Activated CD8-positive, alpha-beta T cell treated with anti-CD3 and anti-CD28 coated beads, Interleukin-2, amount 10 ng/mL, durations not matched to agents 7 days and 5 days (primary cell): ENCODE data around the gene TUBGCP2. TPM values are rescaled to one million over a fixed set of nuclear protein-coding genes. Genes with fewer than 3 reads are reported as not detected.

ENCODE experiments used
- ATAC-seq: fragments of 150-1000 bp; cut with Tn5 transposase; one replicate; pipeline ENCODE4 v1.10.0; 2021; ENCODE audit warnings: moderate library complexity
- CTCF ChIA-PET: fragments of 350-600 bp; sonication (Branson Sonifier 250); formaldehyde crosslinking; loops from one replicate; lab custom pipeline; 2021; ENCODE audit warnings: antibody characterized with exemption; lab: Charles Lee
- POLR2A ChIA-PET: fragments of 350-600 bp; sonication (Branson Sonifier 250); formaldehyde crosslinking; loops from one replicate; lab custom pipeline; 2021; ENCODE audit warnings: antibody characterized with exemption; lab: Charles Lee
- DNase-seq: peaks from one replicate; pipeline ENCODE4 v3.0.0-alpha.2; 2020
- H3K27ac Mint-ChIP-seq: one replicate; pipeline ENCODE4 v1.8.0; 2021; ENCODE audit warnings: mild to moderate bottlenecking, mixed read lengths
- H3K27me3 Mint-ChIP-seq: one replicate; pipeline ENCODE4 v1.8.0; 2021; ENCODE audit warnings: low read depth, mixed read lengths
- H3K36me3 Mint-ChIP-seq: one replicate; pipeline ENCODE4 v1.8.0; 2021; ENCODE audit warnings: low read depth, mixed read lengths
- H3K4me1 Mint-ChIP-seq: one replicate; pipeline ENCODE4 v1.8.0; 2021; ENCODE audit warnings: low read depth, mixed read lengths
- H3K4me3 Mint-ChIP-seq: one replicate; pipeline ENCODE4 v1.8.0; 2021; ENCODE audit warnings: mild to moderate bottlenecking, mixed read lengths
- H3K9me3 Mint-ChIP-seq: one replicate; pipeline ENCODE4 v1.8.0; 2022; ENCODE audit warnings: mixed read lengths; ENCODE audit not compliant: insufficient read depth
- total RNA-seq, 2 experiments: library from RNA; stranded (reverse); gene quantifications; one replicate each; pipeline ENCODE4 v1.2.3, GENCODE V29; 2021

The TUBGCP2 gene
- total RNA-seq, 2 experiments from 2014 or later: 53.5 to 59.0 TPM

- Mint-ChIP-seq H3K4me1 (peaks cover 19% of the 10 kb centered on the region), H3K9me3 (no peaks in the 10 kb centered on the region), H3K4me3 (peak overlapping the region; percentile 71), H3K27ac (peak overlapping the region; percentile 10), H3K36me3 (peaks cover 17% of the 10 kb centered on the region), H3K27me3 (no peaks in the 10 kb centered on the region)
- no peak for DNase-seq
- ATAC-seq: no peak
- ChIA-PET POLR2A (no interaction called here), CTCF (no interaction called here)
Observed at GRCh38 chr10:133309720-133310398, 1.2 kb upstream of the TUBGCP2 start.

- POLR2A ChIA-PET: no interaction called here
- H3K27me3 Mint-ChIP-seq: no peaks in the 10 kb centered on the region
- peak; percentile 79 for ATAC-seq
- H3K36me3 Mint-ChIP-seq: peaks cover 17% of the 10 kb centered on the region
- H3K4me3 Mint-ChIP-seq: peak overlapping the region; percentile 71
- H3K27ac Mint-ChIP-seq: peak overlapping the region; percentile 83
- peaks cover 19% of the 10 kb centered on the region for H3K4me1 Mint-ChIP-seq
- H3K9me3 Mint-ChIP-seq: no peaks in the 10 kb centered on the region
- CTCF ChIA-PET: no interaction called here
- peak; percentile 94 for DNase-seq
Observed at GRCh38 chr10:133309100-133309719, 538 bp upstream of the TUBGCP2 start.

- peak overlapping the region; percentile 99 for H3K27ac Mint-ChIP-seq
- peaks cover 17% of the 10 kb centered on the region for H3K36me3 Mint-ChIP-seq
- H3K27me3 Mint-ChIP-seq: no peaks in the 10 kb centered on the region
- peak overlapping the region; percentile 95 for H3K4me3 Mint-ChIP-seq
- DNase-seq: peak; percentile 95
- H3K9me3 Mint-ChIP-seq: no peaks in the 10 kb centered on the region
- CTCF ChIA-PET: interaction anchor here (0.7 to 3.7 kb wide), 17 partner anchors 8 to 185 kb away, joined by 3 to 23 read pairs (median 4); no protein-coding TSS in a partner anchor
- peak; percentile 64 for ATAC-seq
- H3K4me1 Mint-ChIP-seq: peaks cover 19% of the 10 kb centered on the region
- POLR2A ChIA-PET: interaction anchor here (0.6 to 1.7 kb wide), 4 partner anchors 14 to 456 kb away, joined by 3 to 13 read pairs (median 3); partner anchors contain the start of gene ADAM8
Observed at GRCh38 chr10:133307776-133308420, 774 bp downstream of the TUBGCP2 start.

GRCh38 chr10:133306941-133307379 is 1.7 kb downstream of the TUBGCP2 start:
- Mint-ChIP-seq H3K9me3 (no peaks in the 10 kb centered on the region), H3K27me3 (no peaks in the 10 kb centered on the region), H3K27ac (peak overlapping the region; percentile 67), H3K4me3 (peak overlapping the region; percentile 95), H3K4me1 (peaks cover 19% of the 10 kb centered on the region), H3K36me3 (peaks cover 19% of the 10 kb centered on the region)
- ChIA-PET CTCF (interaction anchor here (0.8 to 3.7 kb wide), 9 partner anchors 7 to 80 kb away, joined by 3 to 23 read pairs (median 5); no protein-coding TSS in a partner anchor), POLR2A (interaction anchor here (1.6 to 1.7 kb wide), 2 partner anchors 13 to 31 kb away, joined by 3 to 13 read pairs; partner anchors contain the start of gene ADAM8)
- ATAC-seq: no peak
- no peak for DNase-seq

- no peak overlapping the region for H3K27ac Mint-ChIP-seq
- ChIA-PET CTCF (interaction anchor here (1.4 to 3.7 kb wide), 4 partner anchors 10 to 31 kb away, joined by 3 to 23 read pairs (median 10); no protein-coding TSS in a partner anchor), POLR2A (no interaction called here)
- H3K36me3 Mint-ChIP-seq: peaks cover 16% of the 10 kb centered on the region
- DNase-seq: no peak
- H3K9me3 Mint-ChIP-seq: no peaks in the 10 kb centered on the region
- peaks cover 19% of the 10 kb centered on the region for H3K4me1 Mint-ChIP-seq
- no peak for ATAC-seq
- H3K4me3 Mint-ChIP-seq: no peak overlapping the region
- H3K27me3 Mint-ChIP-seq: no peaks in the 10 kb centered on the region
Observed at GRCh38 chr10:133306097-133306476, 2.6 kb downstream of the TUBGCP2 start.

GRCh38 chr10:133303206-133303605 is 5.5 kb downstream of the TUBGCP2 start:
- Mint-ChIP-seq H3K27ac (no peak overlapping the region), H3K9me3 (no peaks in the 10 kb centered on the region), H3K4me1 (peaks cover 14% of the 10 kb centered on the region), H3K27me3 (no peaks in the 10 kb centered on the region), H3K4me3 (no peak overlapping the region), H3K36me3 (peaks cover 36% of the 10 kb centered on the region)
- ChIA-PET CTCF (interaction anchor here (1.0 to 1.8 kb wide), 3 partner anchors 25 to 28 kb away, joined by 3 to 5 read pairs (median 4); no protein-coding TSS in a partner anchor), POLR2A (interaction anchor here (0.7 kb wide), 1 partner anchor 34 kb away, joined by 3 read pairs; no protein-coding TSS in a partner anchor)
- ATAC-seq: no peak
- DNase-seq: no peak

GRCh38 chr10:133302230-133302629 is 6.4 kb downstream of the TUBGCP2 start:
- ChIA-PET POLR2A (no interaction called here), CTCF (no interaction called here)
- H3K27ac Mint-ChIP-seq: no peak overlapping the region
- H3K27me3 Mint-ChIP-seq: no peaks in the 10 kb centered on the region
- no peaks in the 10 kb centered on the region for H3K9me3 Mint-ChIP-seq
- ATAC-seq (no peak), DNase-seq (no peak)
- H3K4me1 Mint-ChIP-seq: peaks cover 7% of the 10 kb centered on the region
- H3K4me3 Mint-ChIP-seq: no peak overlapping the region
- H3K36me3 Mint-ChIP-seq: peaks cover 44% of the 10 kb centered on the region

- H3K9me3 Mint-ChIP-seq: no peaks in the 10 kb centered on the region
- ChIA-PET CTCF (interaction anchor here (0.7 to 1.1 kb wide), 2 partner anchors 8 to 30 kb away, joined by 3 to 4 read pairs; no protein-coding TSS in a partner anchor), POLR2A (no interaction called here)
- H3K27ac Mint-ChIP-seq: no peak overlapping the region
- DNase-seq (no peak), ATAC-seq (no peak)
- H3K4me1 Mint-ChIP-seq: no peaks in the 10 kb centered on the region
- H3K36me3 Mint-ChIP-seq: peaks cover 52% of the 10 kb centered on the region
- no peaks in the 10 kb centered on the region for H3K27me3 Mint-ChIP-seq
- H3K4me3 Mint-ChIP-seq: no peak overlapping the region
Observed at GRCh38 chr10:133299738-133300137, 8.9 kb downstream of the TUBGCP2 start.

- Mint-ChIP-seq H3K9me3 (no peaks in the 10 kb centered on the region), H3K36me3 (peaks cover 56% of the 10 kb centered on the region), H3K27me3 (no peaks in the 10 kb centered on the region), H3K27ac (no peak overlapping the region), H3K4me1 (no peaks in the 10 kb centered on the region), H3K4me3 (no peak overlapping the region)
- DNase-seq (no peak), ATAC-seq (no peak)
- POLR2A ChIA-PET: no interaction called here
- CTCF ChIA-PET: interaction anchor here (0.7 kb wide), 1 partner anchor 9 kb away, joined by 4 read pairs; no protein-coding TSS in a partner anchor
Observed at GRCh38 chr10:133299224-133299623, 9.4 kb downstream of the TUBGCP2 start.

GRCh38 chr10:133298466-133298865 is 10.2 kb downstream of the TUBGCP2 start:
- POLR2A ChIA-PET: no interaction called here
- ATAC-seq (no peak), DNase-seq (no peak)
- CTCF ChIA-PET: no interaction called here
- H3K9me3 Mint-ChIP-seq: no peaks in the 10 kb centered on the region
- H3K27ac Mint-ChIP-seq: no peak overlapping the region
- H3K27me3 Mint-ChIP-seq: no peaks in the 10 kb centered on the region
- no peak overlapping the region for H3K4me3 Mint-ChIP-seq
- peaks cover 56% of the 10 kb centered on the region for H3K36me3 Mint-ChIP-seq
- H3K4me1 Mint-ChIP-seq: no peaks in the 10 kb centered on the region

- no peak for DNase-seq
- no peak overlapping the region for H3K4me3 Mint-ChIP-seq
- H3K4me1 Mint-ChIP-seq: no peaks in the 10 kb centered on the region
- H3K27ac Mint-ChIP-seq: no peak overlapping the region
- H3K36me3 Mint-ChIP-seq: peaks cover 55% of the 10 kb centered on the region
- CTCF ChIA-PET: no interaction called here
- no peaks in the 10 kb centered on the region for H3K27me3 Mint-ChIP-seq
- no peaks in the 10 kb centered on the region for H3K9me3 Mint-ChIP-seq
- POLR2A ChIA-PET: no interaction called here
- no peak for ATAC-seq
Observed at GRCh38 chr10:133297504-133297903, 11.2 kb downstream of the TUBGCP2 start.
